HuH-7.5 (cell line): ENCODE data around the gene BANF2.
"Not testable (repeated sequence)": the region's sequence is repeated elsewhere in the genome, so short reads cannot be mapped to it uniquely, and the experiment has no call there.

Experiments
- DNase-seq: peaks from one replicate; pipeline ENCODE4 v3.0.0; 2011; ENCODE audit warnings: low spot score

BANF2 gene

GRCh38 chr20:17766226-17766625 lies 66.5 kb downstream of the BANF2 start:
- no peak for DNase-seq

- DNase-seq, result no peak
These were observed 67.9 kb downstream of the BANF2 start for GRCh38 chr20:17767624-17768023.

GRCh38 chr20:17768271-17768670 lies 68.5 kb downstream of the BANF2 start:
- no peak for DNase-seq

GRCh38 chr20:17769716-17770115 lies 70.0 kb downstream of the BANF2 start:
- DNase-seq, result not testable (repeated sequence)

- DNase-seq, result no peak
These were observed 71.6 kb downstream of the BANF2 start for GRCh38 chr20:17771206-17772004.

GRCh38 chr20:17772005-17772343 lies 72.2 kb downstream of the BANF2 start:
- DNase-seq, result no peak

GRCh38 chr20:17773619-17774018 lies 73.9 kb downstream of the BANF2 start:
- no peak for DNase-seq

- DNase-seq, result no peak
These were observed 75.8 kb downstream of the BANF2 start for GRCh38 chr20:17775600-17775999.

GRCh38 chr20:17776551-17776950 lies 76.8 kb downstream of the BANF2 start:
- no peak for DNase-seq

- not testable (repeated sequence) for DNase-seq
These were observed 79.2 kb downstream of the BANF2 start for GRCh38 chr20:17779011-17779410.

GRCh38 chr20:17782768-17783167 lies 83.0 kb downstream of the BANF2 start:
- no peak for DNase-seq

GRCh38 chr20:17783671-17784070 lies 83.9 kb downstream of the BANF2 start:
- no peak for DNase-seq

- no peak for DNase-seq
These were observed 85.2 kb downstream of the BANF2 start for GRCh38 chr20:17785007-17785406.
